PC-3 (cell line): ENCODE results near the gene CCNQ. TPM values are rescaled to one million over a fixed set of nuclear protein-coding genes. Genes with fewer than 3 reads are reported as not detected.
A peak's percentile ranks its signal among the peaks of the same experiment; 100 is the strongest.

ENCODE experiments used
- ATAC-seq: fragments of 200-7000 bp; cut with Tn5 transposase; 2 replicates; pipeline ENCODE4 v1.9.1; 2020; ENCODE audit warnings: mild to moderate bottlenecking, moderate library complexity
- BruUV-seq: library from RNA; stranded (reverse); fragments of 400-500 nt; replicated peaks from 2 replicates; lab custom pipeline; 2021; lab: Mats Ljungman, UMichigan
- CTCF ChIA-PET: fragments of 300-600 bp; sonication (Branson Sonifier 250); formaldehyde crosslinking; loops from one replicate; lab custom pipeline; 2022; ENCODE audit warnings: antibody characterized with exemption; lab: Charles Lee
- POLR2A ChIA-PET: fragments of 300-600 bp; sonication (Branson Sonifier 250); formaldehyde crosslinking; loops from one replicate; lab custom pipeline; 2022; ENCODE audit warnings: antibody characterized with exemption; ENCODE audit not compliant: unreplicated experiment; lab: Charles Lee
- DNase-seq: peaks from one replicate; pipeline ENCODE4 v3.0.0-alpha.2; 2015
- H2AFZ ChIP-seq: fragments of 300-600 bp; sonication (generic); 2 replicates; pipeline ENCODE4 v1.6.0; 2016; ENCODE audit warnings: antibody characterized with exemption, low read length
- H3F3A ChIP-seq: fragments of 300-600 bp; sonication (generic); one replicate; pipeline ENCODE4 v1.6.0; 2017; ENCODE audit warnings: antibody characterized with exemption, low read length, control low read depth, mild to moderate bottlenecking; ENCODE audit not compliant: unreplicated experiment
- H3K27ac ChIP-seq: fragments of 300-600 bp; sonication (generic); 2 replicates; pipeline ENCODE4 v1.5.1; 2016; ENCODE audit warnings: mild to moderate bottlenecking, low read length
- H3K27me3 ChIP-seq: fragments of 300-600 bp; sonication (generic); 2 replicates; pipeline ENCODE4 v1.6.1; 2016; ENCODE audit warnings: low read length, mixed read lengths
- H3K36me3 ChIP-seq: fragments of 300-600 bp; sonication (generic); 2 replicates; pipeline ENCODE4 v1.6.1; 2016; ENCODE audit warnings: low read depth, mixed run types, low read length, mixed read lengths
- H3K4me1 ChIP-seq: fragments of 300-600 bp; sonication (generic); 2 replicates; pipeline ENCODE4 v1.5.1; 2016; ENCODE audit warnings: low read length; ENCODE audit not compliant: insufficient read depth
- H3K4me2 ChIP-seq: fragments of 300-600 bp; sonication (generic); 2 replicates; pipeline ENCODE4 v1.6.0; 2016; ENCODE audit warnings: low read length
- H3K4me3 ChIP-seq: fragments of 300-600 bp; sonication (generic); 2 replicates; pipeline ENCODE4 v1.5.1; 2016; ENCODE audit warnings: mild to moderate bottlenecking, low read length, mixed read lengths
- H3K79me2 ChIP-seq: fragments of 300-600 bp; sonication (generic); 2 replicates; pipeline ENCODE4 v1.6.1; 2017; ENCODE audit warnings: low read length, mixed read lengths
- H3K9ac ChIP-seq: fragments of 300-600 bp; sonication (generic); 2 replicates; pipeline ENCODE4 v1.6.0; 2016; ENCODE audit warnings: mild to moderate bottlenecking, low read length
- H3K9me2 ChIP-seq: fragments of 300-600 bp; sonication (generic); replicated peaks from 2 replicates; pipeline ENCODE4 v1.6.1; 2016; ENCODE audit warnings: mixed run types, low read length, mixed read lengths
- H3K9me3 ChIP-seq: fragments of 300-600 bp; sonication (generic); 2 replicates; pipeline ENCODE4 v1.6.1; 2016; ENCODE audit warnings: low read length, mixed read lengths
- H4K20me1 ChIP-seq: fragments of 300-600 bp; sonication (generic); 2 replicates; pipeline ENCODE4 v1.6.1; 2016; ENCODE audit warnings: low read length, mixed read lengths
- CTCF ChIP-seq: fragments of 300-600 bp; sonication (generic); conservative IDR thresholded peaks from 2 replicates; pipeline ENCODE4 v1.5.1; 2017; ENCODE audit warnings: antibody characterized with exemption, low read depth, mild to moderate bottlenecking, low read length
- EZH2 ChIP-seq: fragments of 300-600 bp; sonication (generic); IDR thresholded peaks from one replicate; pipeline ENCODE4 v1.6.1; 2017; ENCODE audit warnings: antibody characterized with exemption, mild to moderate bottlenecking, low read length; ENCODE audit not compliant: unreplicated experiment
- EZH2phosphoT487 ChIP-seq: fragments of 300-600 bp; sonication (generic); IDR thresholded peaks from 2 replicates; pipeline ENCODE4 v1.6.1; 2018; ENCODE audit warnings: mild to moderate bottlenecking, antibody characterized with exemption, low read length, borderline replicate concordance
- intact Hi-C: fragments of 100-400 bp; cut with micrococcal nuclease; formaldehyde crosslinking; loops from 2 replicates; pipeline ENCODE4 v1.9.0; 2023
- total RNA-seq: library from RNA; depleted of rRNA; stranded (reverse); fragments of >200 nt; gene quantifications from 2 replicates; pipeline ENCODE4 v1.2.3, GENCODE V29; 2014

Gene CCNQ
- total RNA-seq, 1 experiment from 2014 or later, result 110 TPM

- H3K9ac ChIP-seq, result no peak overlapping the region
- H3K27me3 ChIP-seq, result no peaks in the 10 kb centered on the region
- CTCF ChIA-PET, result no interaction called here
- H3K27ac ChIP-seq, result no peak overlapping the region
- no peaks in the 10 kb centered on the region for H4K20me1 ChIP-seq
- no peaks in the 10 kb centered on the region for H3F3A ChIP-seq
- no peaks in the 10 kb centered on the region for H3K9me2 ChIP-seq
- H2AFZ ChIP-seq, result no peak overlapping the region
- BruUV-seq, result no TSS peak
- no peaks in the 10 kb centered on the region for H3K79me2 ChIP-seq
- no peaks in the 10 kb centered on the region for H3K4me1 ChIP-seq
- POLR2A ChIA-PET, result no interaction called here
- H3K4me2 ChIP-seq, result no peak overlapping the region
- ATAC-seq, result no peak
- intact Hi-C loops, result no loop called here
- H3K4me3 ChIP-seq, result no peak overlapping the region
- H3K36me3 ChIP-seq, result no peaks in the 10 kb centered on the region
- no peak for TF ChIP-seq EZH2phosphoT487
- peak; percentile 36; the same call in 1 of the 2 replicates for TF ChIP-seq CTCF
- no peak for TF ChIP-seq EZH2
- H3K9me3 ChIP-seq, result no peaks in the 10 kb centered on the region
- DNase-seq, result no peak
These were observed 18.1 kb downstream of the CCNQ start for GRCh38 chrX:153580700-153581386.

- Histone ChIP-seq H3K4me1 (no peaks in the 10 kb centered on the region), H3K4me3 (no peak overlapping the region), H2AFZ (no peak overlapping the region), H4K20me1 (no peaks in the 10 kb centered on the region), H3K36me3 (no peaks in the 10 kb centered on the region), H3K9ac (no peak overlapping the region), H3K9me3 (no peaks in the 10 kb centered on the region), H3K4me2 (no peak overlapping the region), H3K27ac (no peak overlapping the region), H3K79me2 (no peaks in the 10 kb centered on the region), H3K27me3 (no peaks in the 10 kb centered on the region), H3K9me2 (no peaks in the 10 kb centered on the region), H3F3A (no peaks in the 10 kb centered on the region)
- TF ChIP-seq EZH2 (no peak), CTCF (no peak), EZH2phosphoT487 (no peak)
- CTCF ChIA-PET, result no interaction called here
- BruUV-seq, result no TSS peak
- intact Hi-C loops, result no loop called here
- ATAC-seq (no peak), DNase-seq (no peak)
- POLR2A ChIA-PET, result no interaction called here
These were observed 20.1 kb downstream of the CCNQ start for GRCh38 chrX:153578889-153579288.

- no peak overlapping the region for H3K4me2 ChIP-seq
- no peaks in the 10 kb centered on the region for H3K36me3 ChIP-seq
- H3K9me2 ChIP-seq, result no peaks in the 10 kb centered on the region
- ChIA-PET CTCF (no interaction called here), POLR2A (no interaction called here)
- no peaks in the 10 kb centered on the region for H3K9me3 ChIP-seq
- H3K27me3 ChIP-seq, result no peaks in the 10 kb centered on the region
- H3K4me3 ChIP-seq, result no peak overlapping the region
- no peak for DNase-seq
- H3K27ac ChIP-seq, result no peak overlapping the region
- no peaks in the 10 kb centered on the region for H4K20me1 ChIP-seq
- no peaks in the 10 kb centered on the region for H3K79me2 ChIP-seq
- H3F3A ChIP-seq, result no peaks in the 10 kb centered on the region
- H2AFZ ChIP-seq, result no peak overlapping the region
- no peak overlapping the region for H3K9ac ChIP-seq
- intact Hi-C loops, result no loop called here
- ATAC-seq, result no peak
- H3K4me1 ChIP-seq, result no peaks in the 10 kb centered on the region
- no TSS peak for BruUV-seq
- TF ChIP-seq EZH2 (no peak), EZH2phosphoT487 (no peak), CTCF (no peak)
These were observed 20.6 kb downstream of the CCNQ start for GRCh38 chrX:153578200-153578835.
